Fibroblast of lung (primary cell): ENCODE measurements around the gene SPEG. TPM values are rescaled to one million over a fixed set of nuclear protein-coding genes. Genes with fewer than 3 reads are reported as not detected.

ENCODE experiments used
- DNase-seq, 2 donors: peaks; one replicate each; pipeline versions ENCODE4 v3.0.0 to v3.0.0-alpha.2; 2010; ENCODE audit warnings: low read depth in 2 of 2
- H2AFZ ChIP-seq: 2 replicates; pipeline ENCODE4 v1.5.1; 2012; ENCODE audit warnings: low read length, control low read depth, inconsistent platforms
- H3K27ac ChIP-seq: 2 replicates; pipeline ENCODE4 v1.5.1; 2011; ENCODE audit warnings: low read length, control low read depth; ENCODE audit not compliant: insufficient read depth
- H3K27me3 ChIP-seq: 2 replicates; pipeline ENCODE4 v1.5.1; 2011; ENCODE audit warnings: mild to moderate bottlenecking, low read length; ENCODE audit not compliant: control insufficient read depth, insufficient read depth
- H3K36me3 ChIP-seq: 2 replicates; pipeline ENCODE4 v1.5.1; 2011; ENCODE audit warnings: low read length; ENCODE audit not compliant: control insufficient read depth, insufficient read depth
- H3K4me1 ChIP-seq: 2 replicates; pipeline ENCODE4 v1.5.1; 2011; ENCODE audit warnings: low read length; ENCODE audit not compliant: control insufficient read depth, insufficient read depth; ENCODE audit errors: extremely low read depth
- H3K4me2 ChIP-seq: 2 replicates; pipeline ENCODE4 v1.5.1; 2011; ENCODE audit warnings: low read length, control low read depth; ENCODE audit not compliant: insufficient read depth; ENCODE audit errors: extremely low read depth
- H3K4me3 ChIP-seq, 4 experiments: fragments of 200-600 bp in 1 of 4; sonication (generic) in 1 of 4; replicated peaks in 1 of 4; 2 replicates each; pipeline ENCODE4 v1.5.1; 2011 to 2016; ENCODE audit warnings: low read length in 4 of 4, low read depth in 3 of 4, mild to moderate bottlenecking in 3 of 4, control low read depth in 2 of 4, inconsistent platforms in 1 of 4, mixed read lengths in 1 of 4; ENCODE audit not compliant: insufficient read depth in 1 of 4; ENCODE audit errors: control extremely low read depth in 1 of 4
- H3K79me2 ChIP-seq: 2 replicates; pipeline ENCODE4 v1.5.1; 2012; ENCODE audit warnings: mild to moderate bottlenecking, low read length, inconsistent platforms; ENCODE audit not compliant: control insufficient read depth, insufficient read depth
- H3K9ac ChIP-seq: 2 replicates; pipeline ENCODE4 v1.5.1; 2011; ENCODE audit warnings: mild to moderate bottlenecking, low read length, control low read depth; ENCODE audit not compliant: insufficient read depth
- H3K9me3 ChIP-seq: 2 replicates; pipeline ENCODE4 v1.5.1; 2012; ENCODE audit warnings: low read depth, low read length; ENCODE audit not compliant: control insufficient read depth, insufficient read depth
- H4K20me1 ChIP-seq: 2 replicates; pipeline ENCODE4 v1.5.1; 2011; ENCODE audit warnings: low read length; ENCODE audit not compliant: control insufficient read depth, insufficient read depth; ENCODE audit errors: extremely low read depth
- CTCF ChIP-seq, 2 donors: IDR thresholded peaks in 1 of 2; conservative IDR thresholded peaks in 1 of 2; 1 replicate in 1 of 2; 2 replicates in 1 of 2; pipeline ENCODE4 v1.5.1; 2011 to 2012; ENCODE audit warnings: low read length in 2 of 2, control low read depth in 1 of 2, inconsistent platforms in 1 of 2, low read depth in 1 of 2, mild to moderate bottlenecking in 1 of 2
- EZH2 ChIP-seq: IDR thresholded peaks from 2 replicates; pipeline ENCODE4 v1.5.1; 2012; ENCODE audit warnings: low read length, control low read depth, mild to moderate bottlenecking; ENCODE audit errors: missing control alignments
- polyA plus RNA-seq, 2 donors: library from polyadenylated mRNA; depleted of rRNA in 1 of 2; stranded (reverse) in 1 of 2; unstranded in 1 of 2; fragments of >200 nt; gene quantifications; 2 replicates each; pipeline ENCODE4 v1.2.1, GENCODE V29; 2011 to 2012; ENCODE audit warnings: missing spikeins in 1 of 2
- total RNA-seq: library from RNA; depleted of rRNA; stranded (reverse); fragments of >200 nt; gene quantifications from 2 replicates; pipeline ENCODE4 v1.2.1, GENCODE V29; 2014

Gene SPEG
- total and polyA plus RNA-seq, 2 donors (not counting 1 experiment from before 2014, with no cell fraction given), result 9.5 to 20.1 TPM

GRCh38 chr2:219395609-219396008 lies 39.0 kb upstream of the SPEG start:
- Histone ChIP-seq H4K20me1 (no peaks in the 10 kb centered on the region), H3K9ac (no peak overlapping the region), H3K4me1 (peaks cover 5% of the 10 kb centered on the region), H2AFZ (no peak overlapping the region), H3K27me3 (peaks cover 3% of the 10 kb centered on the region), H3K9me3 (no peaks in the 10 kb centered on the region), H3K36me3 (no peaks in the 10 kb centered on the region), H3K4me2 (no peak overlapping the region), H3K27ac (no peak overlapping the region), H3K4me3 (no peak overlapping the region), H3K79me2 (no peaks in the 10 kb centered on the region)
- no peak for DNase-seq
- no peak for TF ChIP-seq CTCF (conservative IDR thresholded peaks at IDR 0.05 in 1 of 2, IDR thresholded peaks at IDR 0.05 in 1 of 2; ENCODE audit: low read depth in 1 of 2, low read length in 2 of 2)
- TF ChIP-seq EZH2, result no peak

GRCh38 chr2:219396863-219397457 lies 37.7 kb upstream of the SPEG start:
- Histone ChIP-seq H4K20me1 (no peaks in the 10 kb centered on the region), H2AFZ (no peak overlapping the region), H3K27me3 (peaks cover 3% of the 10 kb centered on the region), H3K9me3 (no peaks in the 10 kb centered on the region), H3K36me3 (no peaks in the 10 kb centered on the region), H3K4me2 (no peak overlapping the region), H3K4me1 (peaks cover 5% of the 10 kb centered on the region), H3K79me2 (no peaks in the 10 kb centered on the region), H3K9ac (no peak overlapping the region), H3K27ac (no peak overlapping the region), H3K4me3 (no peak overlapping the region)
- TF ChIP-seq CTCF (conservative IDR thresholded peaks at IDR 0.05 in 1 of 2, IDR thresholded peaks at IDR 0.05 in 1 of 2; ENCODE audit: low read depth in 1 of 2, low read length in 2 of 2) (no peak), EZH2 (no peak)
- no peak for DNase-seq

GRCh38 chr2:219398721-219399363 lies 35.8 kb upstream of the SPEG start:
- no peaks in the 10 kb centered on the region for H4K20me1 ChIP-seq
- peak in 1 of 2 donors; percentile 50 for DNase-seq
- H3K4me1 ChIP-seq, result peaks cover 5% of the 10 kb centered on the region
- no peak overlapping the region for H2AFZ ChIP-seq
- no peak overlapping the region for H3K4me3 ChIP-seq
- no peaks in the 10 kb centered on the region for H3K79me2 ChIP-seq
- no peak overlapping the region for H3K27ac ChIP-seq
- no peak overlapping the region for H3K9ac ChIP-seq
- peak overlapping the region; percentile 51 for H3K4me2 ChIP-seq
- TF ChIP-seq EZH2, result no peak
- TF ChIP-seq CTCF (conservative IDR thresholded peaks at IDR 0.05 in 1 of 2, IDR thresholded peaks at IDR 0.05 in 1 of 2; ENCODE audit: low read depth in 1 of 2, low read length in 2 of 2), result no peak
- H3K36me3 ChIP-seq, result no peaks in the 10 kb centered on the region
- peaks cover under 1% of the 10 kb centered on the region for H3K27me3 ChIP-seq
- H3K9me3 ChIP-seq, result no peaks in the 10 kb centered on the region
